Gastroesophageal sphincter (tissue), 4 donors: ENCODE measurements around the gene SLC22A16. TPM values are rescaled to one million over a fixed set of nuclear protein-coding genes. Genes with fewer than 3 reads are reported as not detected.

ENCODE experiments used
- ATAC-seq: fragments of 150-250 bp; one replicate; pipeline ENCODE4 v1.9.1; 2016; ENCODE audit warnings: mild to moderate bottlenecking, moderate library complexity
- H3K27ac ChIP-seq, 4 donors: fragments of 200-600 bp; sonication (generic) in 3 of 4; 1 replicate in 3 of 4; 2 replicates in 1 of 4; pipeline ENCODE4 v1.5.1; 2016 to 2019
- H3K27me3 ChIP-seq: fragments of 200-600 bp; sonication (generic); one replicate; pipeline ENCODE4 v1.5.1; 2019
- H3K36me3 ChIP-seq, 2 donors: fragments of 200-600 bp; sonication (generic); one replicate each; pipeline ENCODE4 v1.5.1; 2019; ENCODE audit warnings: control low read depth in 1 of 2
- H3K4me1 ChIP-seq, 3 donors: fragments of 200-600 bp; sonication (generic); 1 replicate in 2 of 3; 2 replicates in 1 of 3; pipeline ENCODE4 v1.5.1; 2016 to 2019; ENCODE audit warnings: control low read depth in 2 of 3
- H3K4me3 ChIP-seq, 2 donors: fragments of 200-600 bp; sonication (generic); one replicate each; pipeline ENCODE4 v1.5.1; 2019; ENCODE audit warnings: mild to moderate bottlenecking in 1 of 2, moderate library complexity in 1 of 2
- H3K9me3 ChIP-seq, 3 donors: fragments of 200-600 bp; sonication (generic); one replicate each; pipeline ENCODE4 v1.5.1; 2017 to 2019; ENCODE audit warnings: control low read depth in 2 of 3
- EP300 ChIP-seq: sonication (generic); formaldehyde crosslinking; IDR thresholded peaks from one replicate; pipeline ENCODE4 v1.6.1; 2017; ENCODE audit warnings: antibody characterized with exemption, mild to moderate bottlenecking
- POLR2A ChIP-seq, 2 donors: fragments of 450-650 bp; IDR thresholded peaks; one replicate each; pipeline ENCODE4 v1.6.1; 2017; ENCODE audit warnings: antibody characterized with exemption in 2 of 2, mild to moderate bottlenecking in 2 of 2, moderate library complexity in 1 of 2
- POLR2AphosphoS5 ChIP-seq: sonication (generic); formaldehyde crosslinking; IDR thresholded peaks from one replicate; pipeline ENCODE4 v1.6.1; 2017; ENCODE audit warnings: antibody characterized with exemption
- WGBS, 2 donors: methylation state at CpG; one replicate each; pipeline ENCODE4 v1.1.5; 2018; ENCODE audit warnings: low coverage in 1 of 2; 5-methylcytosine and 5-hydroxymethylcytosine counted together
- total RNA-seq, 4 donors: library from RNA; depleted of rRNA; stranded (reverse); fragments of >200 nt; gene quantifications; one replicate each; pipeline ENCODE4 v1.1.0, GENCODE V29; 2016
- TF ChIP-seq, protein P1 (sequence below), 4 experiments: fragments of 200-600 bp in 2 of 4; fragments of 450-650 bp in 2 of 4; sonication (generic) in 1 of 4; IDR thresholded peaks; one replicate each; pipeline ENCODE4 v1.5.1; 2017 to 2019; ENCODE audit warnings: antibody characterized with exemption in 4 of 4, mild to moderate bottlenecking in 2 of 4, moderate library complexity in 2 of 4

The SLC22A16 gene
- total RNA-seq, 4 donors from 2014 or later = 0.35 to 5.4 (median 1.8) TPM; not detected in 1

DNA sequence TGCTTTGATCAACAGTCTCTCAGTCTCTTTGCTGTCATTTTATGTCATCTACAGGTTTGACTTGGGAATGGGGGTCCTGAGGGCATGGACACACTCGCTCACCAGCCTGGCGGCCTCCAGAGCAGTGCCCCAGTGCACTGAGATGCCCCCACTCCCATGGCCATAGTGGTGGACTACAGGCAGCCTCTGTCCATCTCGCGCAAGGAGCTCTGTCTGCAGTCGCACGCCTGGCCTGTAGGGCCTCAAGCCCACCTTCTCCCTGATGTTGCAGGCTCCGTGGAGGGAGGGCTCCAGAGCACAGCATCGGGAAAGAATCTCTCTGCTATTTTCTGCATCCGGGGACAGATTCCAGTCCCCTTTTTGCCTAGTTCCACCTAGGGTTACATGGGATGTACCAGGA is 83.7 kb downstream of the SLC22A16 start:
- H3K36me3 ChIP-seq = no peaks in the 10 kb centered on the region
- peaks cover 0 to 23% (median 0%) of the 10 kb centered on the region in 3 donors for H3K4me1 ChIP-seq
- no peak for ATAC-seq
- TF ChIP-seq, protein P1, sequence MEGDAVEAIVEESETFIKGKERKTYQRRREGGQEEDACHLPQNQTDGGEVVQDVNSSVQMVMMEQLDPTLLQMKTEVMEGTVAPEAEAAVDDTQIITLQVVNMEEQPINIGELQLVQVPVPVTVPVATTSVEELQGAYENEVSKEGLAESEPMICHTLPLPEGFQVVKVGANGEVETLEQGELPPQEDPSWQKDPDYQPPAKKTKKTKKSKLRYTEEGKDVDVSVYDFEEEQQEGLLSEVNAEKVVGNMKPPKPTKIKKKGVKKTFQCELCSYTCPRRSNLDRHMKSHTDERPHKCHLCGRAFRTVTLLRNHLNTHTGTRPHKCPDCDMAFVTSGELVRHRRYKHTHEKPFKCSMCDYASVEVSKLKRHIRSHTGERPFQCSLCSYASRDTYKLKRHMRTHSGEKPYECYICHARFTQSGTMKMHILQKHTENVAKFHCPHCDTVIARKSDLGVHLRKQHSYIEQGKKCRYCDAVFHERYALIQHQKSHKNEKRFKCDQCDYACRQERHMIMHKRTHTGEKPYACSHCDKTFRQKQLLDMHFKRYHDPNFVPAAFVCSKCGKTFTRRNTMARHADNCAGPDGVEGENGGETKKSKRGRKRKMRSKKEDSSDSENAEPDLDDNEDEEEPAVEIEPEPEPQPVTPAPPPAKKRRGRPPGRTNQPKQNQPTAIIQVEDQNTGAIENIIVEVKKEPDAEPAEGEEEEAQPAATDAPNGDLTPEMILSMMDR (IDR thresholded peaks at IDR 0.05) = no peak
- TF ChIP-seq POLR2A (IDR thresholded peaks at IDR 0.05) = no peak
- no peak for TF ChIP-seq EP300
- no peak for TF ChIP-seq POLR2AphosphoS5
- no peak overlapping the region for H3K4me3 ChIP-seq
- H3K9me3 ChIP-seq = no peaks in the 10 kb centered on the region
- H3K27me3 ChIP-seq = no peaks in the 10 kb centered on the region
- no peak overlapping the region for H3K27ac ChIP-seq
- 60% methylated on average over 1 of the region's 9 CpGs; no CpG with 5 or more reads in 1 of the 2 donors for WGBS, 2 donors

DNA sequence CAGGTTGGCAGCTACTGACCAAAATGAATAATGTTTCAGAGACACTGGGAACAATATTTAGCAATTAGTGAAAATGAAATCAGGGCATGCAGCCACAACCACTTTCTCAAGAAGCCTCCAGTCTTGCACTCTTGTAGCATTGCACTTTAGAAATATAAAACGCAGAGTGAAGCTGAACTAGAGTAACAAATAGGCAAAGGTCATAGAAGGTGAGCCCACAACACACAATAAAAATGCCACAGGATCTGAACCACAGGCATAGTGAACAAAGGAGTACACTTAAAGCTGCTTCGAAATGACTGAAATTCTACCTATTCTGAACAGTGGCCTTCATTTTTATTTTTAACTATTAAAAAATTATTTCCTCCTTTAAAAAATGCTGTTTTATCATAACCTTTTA is 86.0 kb downstream of the SLC22A16 start:
- TF ChIP-seq POLR2A (IDR thresholded peaks at IDR 0.05) = no peak
- TF ChIP-seq, protein P1 (IDR thresholded peaks at IDR 0.05) = no peak

DNA sequence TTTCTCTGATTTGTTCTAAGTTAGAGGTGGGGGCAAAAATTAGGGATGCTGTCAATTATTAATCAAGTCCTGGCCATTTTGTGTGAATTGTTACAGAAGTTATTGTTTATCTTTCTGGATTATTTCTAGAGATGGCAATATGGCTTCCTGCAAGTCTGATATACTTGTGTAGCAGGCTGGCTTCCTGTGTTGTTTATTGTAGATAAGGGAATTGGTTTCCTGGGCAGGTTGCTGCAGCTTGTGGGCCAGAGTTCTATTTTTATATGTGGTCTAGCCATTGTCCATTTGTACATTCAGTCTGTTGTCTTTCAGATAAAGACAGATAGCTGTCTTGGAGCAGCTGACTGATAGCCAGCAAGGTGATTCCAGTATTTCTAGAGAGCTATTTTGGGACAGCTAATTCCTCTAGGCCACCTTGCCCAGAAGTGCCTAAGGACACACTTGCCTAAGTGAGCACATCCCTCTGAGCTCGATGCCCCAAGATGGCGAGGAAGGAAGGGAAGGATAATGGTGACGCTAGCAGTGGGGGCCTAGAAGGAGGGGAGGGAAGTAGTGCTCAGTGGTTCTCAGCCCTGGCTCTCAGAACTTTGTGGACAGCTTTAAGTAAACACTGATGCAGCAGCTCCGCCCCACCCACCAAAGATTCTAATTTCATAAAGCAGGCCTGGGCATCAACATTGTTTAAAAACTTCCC is 86.6 kb downstream of the SLC22A16 start:
- H3K36me3 ChIP-seq = no peaks in the 10 kb centered on the region
- no peak overlapping the region for H3K4me3 ChIP-seq
- H3K27me3 ChIP-seq = no peaks in the 10 kb centered on the region
- H3K9me3 ChIP-seq = no peaks in the 10 kb centered on the region
- TF ChIP-seq EP300 (no peak), POLR2A (IDR thresholded peaks at IDR 0.05) (no peak), POLR2AphosphoS5 (no peak)
- TF ChIP-seq, protein P1 (IDR thresholded peaks at IDR 0.05) = no peak
- WGBS, 2 donors = 56% methylated on average over 2 of the region's 4 CpGs; no CpG with 5 or more reads in 1 of the 2 donors
- peaks cover 0 to 14% (median 0%) of the 10 kb centered on the region in 3 donors for H3K4me1 ChIP-seq
- ATAC-seq = no peak
- H3K27ac ChIP-seq = peak overlapping the region in 2 of 4 donors; percentile 26 to 40

More for the DNA sequence above, 86.0 kb downstream of the SLC22A16 start:
- Histone ChIP-seq H3K36me3 (no peaks in the 10 kb centered on the region), H3K27me3 (no peaks in the 10 kb centered on the region), H3K4me1 (peaks cover 0 to 20% (median 0%) of the 10 kb centered on the region in 3 donors), H3K27ac (peak overlapping the region in 2 of 4 donors; percentile 26 to 40), H3K9me3 (no peaks in the 10 kb centered on the region), H3K4me3 (no peak overlapping the region)
- no peak for ATAC-seq
- 27 to 56% methylated on average over 2 of the region's 2 CpGs for WGBS, 2 donors

DNA sequence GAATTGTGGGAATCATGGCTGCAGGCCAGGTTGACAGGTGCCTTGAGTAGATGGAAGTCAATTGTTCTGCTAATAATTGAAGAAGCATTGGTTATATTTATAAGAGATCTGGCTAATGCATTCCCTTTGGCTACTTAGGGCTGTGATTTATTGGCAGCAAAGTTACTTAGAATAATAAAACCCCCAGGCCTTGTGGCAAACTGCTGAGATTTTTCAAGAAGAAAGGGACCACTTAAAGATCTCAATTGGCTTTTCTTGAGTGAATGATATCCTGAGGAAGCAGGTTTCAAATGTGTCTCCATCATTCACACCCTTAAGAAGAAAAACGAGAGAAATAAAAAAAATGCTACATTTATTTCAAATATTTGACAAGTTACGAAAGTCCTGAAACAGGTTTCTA is 88.4 kb downstream of the SLC22A16 start:
- 76 to 77% methylated on average over 2 of the region's 2 CpGs for WGBS, 2 donors
- no peak for ATAC-seq
- TF ChIP-seq POLR2A (IDR thresholded peaks at IDR 0.05) (no peak), EP300 (no peak), POLR2AphosphoS5 (no peak)
- TF ChIP-seq, protein P1 (IDR thresholded peaks at IDR 0.05) = no peak

DNA sequence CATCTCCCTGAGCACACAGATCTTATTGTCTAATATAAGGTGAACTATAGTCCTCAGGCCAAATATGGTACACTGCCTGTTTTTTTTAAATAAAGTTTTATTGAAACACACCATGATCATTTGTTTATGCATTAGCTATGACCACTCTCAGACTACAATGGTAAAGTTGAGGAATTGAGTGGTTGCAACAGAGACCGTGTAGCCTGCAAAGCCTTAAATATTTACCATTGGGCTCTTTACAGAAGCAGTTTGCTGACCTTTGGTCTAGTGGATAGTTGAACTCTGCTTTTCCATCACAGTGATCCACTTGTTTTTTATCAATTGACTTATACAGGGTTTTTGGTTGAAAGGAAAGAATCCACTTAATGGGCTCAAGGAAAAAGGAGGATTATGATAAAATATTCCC is 91.0 kb downstream of the SLC22A16 start:
- no peaks in the 10 kb centered on the region for H3K9me3 ChIP-seq
- H3K36me3 ChIP-seq = no peaks in the 10 kb centered on the region
- WGBS, 2 donors = 86 to 100% methylated on average over 1 of the region's 1 CpG
- H3K4me1 ChIP-seq = peaks cover 0 to 10% (median 0%) of the 10 kb centered on the region in 3 donors
- TF ChIP-seq EP300 (no peak), POLR2AphosphoS5 (no peak), POLR2A (IDR thresholded peaks at IDR 0.05) (no peak)
- TF ChIP-seq, protein P1 (IDR thresholded peaks at IDR 0.05) = no peak
- no peaks in the 10 kb centered on the region for H3K27me3 ChIP-seq
- H3K27ac ChIP-seq = no peak overlapping the region
- H3K4me3 ChIP-seq = no peak overlapping the region
- no peak for ATAC-seq

More for the DNA sequence above, 88.4 kb downstream of the SLC22A16 start:
- H3K27ac ChIP-seq = no peak overlapping the region
- H3K4me1 ChIP-seq = peaks cover 0 to 13% (median 0%) of the 10 kb centered on the region in 3 donors
- H3K36me3 ChIP-seq = no peaks in the 10 kb centered on the region
- H3K9me3 ChIP-seq = no peaks in the 10 kb centered on the region
- H3K4me3 ChIP-seq = no peak overlapping the region
- H3K27me3 ChIP-seq = no peaks in the 10 kb centered on the region
